Vagina (tissue), 2 donors: ENCODE data around the gene NUDCD3. TPM values are rescaled to one million over a fixed set of nuclear protein-coding genes. Genes with fewer than 3 reads are reported as not detected.

Source experiments
- DNase-seq, 2 donors: peaks; one replicate each; pipeline ENCODE4 v3.0.0-alpha.2; 2017; ENCODE audit errors: extremely low spot score in 2 of 2
- H3K27ac ChIP-seq: fragments of 200-600 bp; sonication (generic); one replicate; pipeline ENCODE4 v1.5.1; 2019
- H3K27me3 ChIP-seq: fragments of 200-600 bp; sonication (generic); one replicate; pipeline ENCODE4 v1.5.1; 2019
- H3K36me3 ChIP-seq, 2 donors: fragments of 200-600 bp; sonication (generic); one replicate each; pipeline ENCODE4 v1.5.1; 2017 to 2019
- H3K4me1 ChIP-seq: fragments of 200-600 bp; sonication (generic); one replicate; pipeline ENCODE4 v1.5.1; 2019
- H3K4me3 ChIP-seq, 2 donors: fragments of 200-600 bp; sonication (generic); 1 replicate in 1 of 2; 2 replicates in 1 of 2; pipeline ENCODE4 v1.5.1; 2016 to 2019
- H3K9me3 ChIP-seq: fragments of 200-600 bp; sonication (generic); one replicate; pipeline ENCODE4 v1.5.1; 2019
- POLR2A ChIP-seq, 2 donors: fragments of 450-650 bp; IDR thresholded peaks; one replicate each; pipeline ENCODE4 v1.6.1; 2017; ENCODE audit warnings: antibody characterized with exemption in 2 of 2, mild to moderate bottlenecking in 2 of 2, moderate library complexity in 2 of 2
- POLR2AphosphoS5 ChIP-seq, 2 donors: sonication (generic); formaldehyde crosslinking; IDR thresholded peaks; one replicate each; pipeline ENCODE4 v1.9.0; 2017; ENCODE audit warnings: antibody characterized with exemption in 2 of 2, mild to moderate bottlenecking in 2 of 2, low read depth in 1 of 2; ENCODE audit not compliant: insufficient read depth in 1 of 2
- intact Hi-C: fragments of 100-400 bp; cut with DNase I; formaldehyde crosslinking; loops from one replicate; pipeline ENCODE4 v1.15.1; 2023
- total RNA-seq: library from RNA; depleted of rRNA; stranded (reverse); fragments of >200 nt; gene quantifications from one replicate; pipeline ENCODE4 v1.2.3, GENCODE V29; 2016
- TF ChIP-seq, protein P1 (sequence below), 3 experiments: fragments of 450-650 bp in 2 of 3; fragments of 200-600 bp in 1 of 3; sonication (generic) in 1 of 3; IDR thresholded peaks; one replicate each; pipeline ENCODE4 v1.5.1; 2017 to 2019; ENCODE audit warnings: antibody characterized with exemption in 3 of 3, mild to moderate bottlenecking in 2 of 3, moderate library complexity in 2 of 3

Gene NUDCD3
- total RNA-seq, 1 donor from 2014 or later: 48.6 TPM

GRCh38 chr7:44477063-44477830 is 13.2 kb downstream of the NUDCD3 start:
- no peaks in the 10 kb centered on the region for H3K27me3 ChIP-seq
- no peak overlapping the region for H3K4me3 ChIP-seq
- intact Hi-C loops: loop anchor here (5.0 kb wide), 1 partner anchor 240 kb away; no protein-coding TSS in a partner anchor
- TF ChIP-seq POLR2A (IDR thresholded peaks at IDR 0.05): no peak
- TF ChIP-seq, protein P1, sequence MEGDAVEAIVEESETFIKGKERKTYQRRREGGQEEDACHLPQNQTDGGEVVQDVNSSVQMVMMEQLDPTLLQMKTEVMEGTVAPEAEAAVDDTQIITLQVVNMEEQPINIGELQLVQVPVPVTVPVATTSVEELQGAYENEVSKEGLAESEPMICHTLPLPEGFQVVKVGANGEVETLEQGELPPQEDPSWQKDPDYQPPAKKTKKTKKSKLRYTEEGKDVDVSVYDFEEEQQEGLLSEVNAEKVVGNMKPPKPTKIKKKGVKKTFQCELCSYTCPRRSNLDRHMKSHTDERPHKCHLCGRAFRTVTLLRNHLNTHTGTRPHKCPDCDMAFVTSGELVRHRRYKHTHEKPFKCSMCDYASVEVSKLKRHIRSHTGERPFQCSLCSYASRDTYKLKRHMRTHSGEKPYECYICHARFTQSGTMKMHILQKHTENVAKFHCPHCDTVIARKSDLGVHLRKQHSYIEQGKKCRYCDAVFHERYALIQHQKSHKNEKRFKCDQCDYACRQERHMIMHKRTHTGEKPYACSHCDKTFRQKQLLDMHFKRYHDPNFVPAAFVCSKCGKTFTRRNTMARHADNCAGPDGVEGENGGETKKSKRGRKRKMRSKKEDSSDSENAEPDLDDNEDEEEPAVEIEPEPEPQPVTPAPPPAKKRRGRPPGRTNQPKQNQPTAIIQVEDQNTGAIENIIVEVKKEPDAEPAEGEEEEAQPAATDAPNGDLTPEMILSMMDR (IDR thresholded peaks at IDR 0.05): peak; percentile 62 to 76 (median 76)
- no peaks in the 10 kb centered on the region for H3K9me3 ChIP-seq
- peaks cover 19% of the 10 kb centered on the region for H3K4me1 ChIP-seq
- DNase-seq: no peak
- no peak overlapping the region for H3K27ac ChIP-seq
- peaks cover 0 to 55% of the 10 kb centered on the region in 2 donors for H3K36me3 ChIP-seq

DNA sequence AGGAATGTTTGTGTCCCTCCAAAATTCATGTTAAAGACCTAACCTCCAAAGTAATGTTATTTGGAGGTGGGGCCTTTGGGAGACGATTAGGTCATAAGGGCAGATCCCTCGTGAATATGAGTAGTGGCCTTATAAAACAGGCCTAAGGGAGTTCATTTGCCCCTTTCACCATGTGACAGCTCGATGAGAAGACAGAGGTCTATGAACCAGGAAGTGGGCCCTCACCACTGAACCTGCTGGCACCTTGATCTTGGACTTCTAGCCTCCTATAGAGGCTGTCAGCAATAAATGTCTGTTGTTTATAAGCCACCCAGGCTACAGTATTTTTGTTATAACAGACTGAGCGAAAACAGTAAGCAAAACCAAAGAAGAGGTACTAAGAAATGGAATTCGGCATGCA is 14.1 kb downstream of the NUDCD3 start:
- peaks cover 0 to 49% of the 10 kb centered on the region in 2 donors for H3K36me3 ChIP-seq
- intact Hi-C loops: loop anchor here (5.0 kb wide), 1 partner anchor 239 kb away; no protein-coding TSS in a partner anchor
- DNase-seq: no peak
- H3K27ac ChIP-seq: no peak overlapping the region
- no peaks in the 10 kb centered on the region for H3K27me3 ChIP-seq
- H3K4me1 ChIP-seq: peaks cover 19% of the 10 kb centered on the region
- H3K4me3 ChIP-seq: no peak overlapping the region
- no peaks in the 10 kb centered on the region for H3K9me3 ChIP-seq
- TF ChIP-seq, protein P1 (IDR thresholded peaks at IDR 0.05): no peak
- no peak for TF ChIP-seq POLR2AphosphoS5 (IDR thresholded peaks at IDR 0.05; ENCODE audit: insufficient read depth in 1 of 2, low read depth in 1 of 2)

DNA sequence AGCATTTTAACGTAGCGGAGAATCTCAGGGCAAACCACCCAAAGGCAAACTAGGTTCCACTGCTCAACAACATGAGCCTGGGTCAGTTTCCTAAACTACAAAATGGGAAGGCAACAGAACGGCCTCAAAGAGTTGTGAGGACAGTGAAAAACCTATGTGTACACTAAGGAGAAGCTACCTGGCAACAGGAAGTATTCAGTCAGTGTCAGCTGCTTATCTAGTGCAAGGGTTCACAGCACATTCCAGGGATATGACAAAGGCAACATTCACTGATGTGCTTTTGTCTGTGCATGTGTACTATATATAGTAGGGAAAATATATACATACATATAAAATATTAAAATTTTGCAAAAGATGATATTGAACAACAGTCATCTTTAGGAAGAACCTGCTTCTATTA is 17.2 kb downstream of the NUDCD3 start:
- DNase-seq: no peak
- intact Hi-C loops: no loop called here
- H3K4me3 ChIP-seq: no peak overlapping the region
- no peaks in the 10 kb centered on the region for H3K9me3 ChIP-seq
- peaks cover 34% of the 10 kb centered on the region for H3K4me1 ChIP-seq
- TF ChIP-seq POLR2AphosphoS5 (IDR thresholded peaks at IDR 0.05; ENCODE audit: insufficient read depth in 1 of 2, low read depth in 1 of 2) (no peak), POLR2A (IDR thresholded peaks at IDR 0.05) (no peak)
- TF ChIP-seq, protein P1 (IDR thresholded peaks at IDR 0.05): no peak
- peaks cover 0 to 26% of the 10 kb centered on the region in 2 donors for H3K36me3 ChIP-seq
- no peak overlapping the region for H3K27ac ChIP-seq
- H3K27me3 ChIP-seq: no peaks in the 10 kb centered on the region

DNA sequence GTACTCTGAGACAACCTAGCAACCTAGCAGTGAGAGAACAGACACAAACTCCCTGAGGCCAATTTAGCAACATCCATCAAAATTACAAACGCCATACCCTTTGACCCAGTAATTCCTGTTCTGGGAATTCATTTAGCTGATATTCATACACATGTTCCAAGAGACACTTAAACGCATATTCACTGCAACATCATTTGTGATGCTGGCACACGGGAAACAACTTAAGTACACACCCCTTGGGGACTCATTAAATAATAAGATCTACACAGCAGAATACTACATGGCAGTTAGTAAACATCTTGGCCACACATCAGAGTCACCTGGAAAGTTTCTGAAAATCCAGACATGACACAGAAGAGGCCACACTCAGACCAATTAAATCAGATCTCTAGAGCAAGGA is 17.6 kb downstream of the NUDCD3 start:
- Histone ChIP-seq H3K4me1 (peaks cover 34% of the 10 kb centered on the region), H3K9me3 (no peaks in the 10 kb centered on the region), H3K27ac (no peak overlapping the region), H3K36me3 (peaks cover 0 to 23% of the 10 kb centered on the region in 2 donors), H3K4me3 (no peak overlapping the region), H3K27me3 (no peaks in the 10 kb centered on the region)
- TF ChIP-seq, protein P1 (IDR thresholded peaks at IDR 0.05): no peak
- TF ChIP-seq POLR2AphosphoS5 (IDR thresholded peaks at IDR 0.05; ENCODE audit: insufficient read depth in 1 of 2, low read depth in 1 of 2): no peak
- TF ChIP-seq POLR2A (IDR thresholded peaks at IDR 0.05): no peak
- no peak for DNase-seq
- intact Hi-C loops: no loop called here

DNA sequence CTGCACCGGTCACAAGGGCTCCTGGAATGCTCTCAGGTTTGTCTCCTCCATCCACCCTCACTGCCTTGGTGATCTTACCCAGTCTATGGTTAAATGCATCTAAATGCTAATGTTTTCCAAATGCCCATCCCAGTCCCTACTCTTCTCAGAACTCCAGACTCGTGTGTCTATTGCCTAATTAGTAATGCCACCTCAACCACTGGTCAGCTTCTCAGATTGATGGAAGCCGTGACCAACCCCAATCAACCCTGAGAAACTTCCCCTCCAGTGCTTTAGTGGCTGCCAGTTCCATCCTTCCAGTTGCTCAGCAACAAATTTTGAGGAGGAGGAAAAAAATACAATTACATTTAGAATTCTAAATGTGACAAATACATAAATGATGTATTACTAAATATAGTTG is 18.6 kb downstream of the NUDCD3 start:
- DNase-seq: no peak
- Histone ChIP-seq H3K27me3 (no peaks in the 10 kb centered on the region), H3K4me1 (peaks cover 25% of the 10 kb centered on the region), H3K4me3 (no peak overlapping the region), H3K27ac (no peak overlapping the region), H3K9me3 (no peaks in the 10 kb centered on the region), H3K36me3 (peaks cover 0 to 23% of the 10 kb centered on the region in 2 donors)
- no peak for TF ChIP-seq POLR2AphosphoS5 (IDR thresholded peaks at IDR 0.05; ENCODE audit: insufficient read depth in 1 of 2, low read depth in 1 of 2)
- intact Hi-C loops: no loop called here
